GM21529 (cell line): ENCODE measurements around the gene TEN1.
"Not testable (repeated sequence)": the region's sequence is repeated elsewhere in the genome, so short reads cannot be mapped to it uniquely, and the experiment has no call there.

Experiments used
- ATAC-seq: cut with Tn5 transposase; IDR thresholded peaks from one replicate; pipeline ENCODE4 v1.9.1; 2021; ENCODE audit not compliant: unreplicated experiment

The TEN1 gene

GRCh38 chr17:76024353-76024752, 45.3 kb downstream of the TEN1 start:
- no peak for ATAC-seq

- no peak for ATAC-seq
Measured at GRCh38 chr17:76025294-76025693, 46.3 kb downstream of the TEN1 start.

- no peak for ATAC-seq
Measured at GRCh38 chr17:76026714-76027158, 47.7 kb downstream of the TEN1 start.

GRCh38 chr17:76027159-76027839, 48.3 kb downstream of the TEN1 start, which contains the start of gene EVPL:
TSS of gene EVPL (minus strand) at chr17:76027306. CDS start at chr17:76027198, 108 bp downstream.
- no peak for ATAC-seq

GRCh38 chr17:76032073-76032779, 53.2 kb downstream of the TEN1 start:
- no peak for ATAC-seq

- no peak for ATAC-seq
Measured at GRCh38 chr17:76032780-76033108, 53.7 kb downstream of the TEN1 start.

- no peak for ATAC-seq
Measured at GRCh38 chr17:76033139-76033538, 54.1 kb downstream of the TEN1 start.

- ATAC-seq: no peak
Measured at GRCh38 chr17:76034428-76035350, 55.6 kb downstream of the TEN1 start.

- ATAC-seq: no peak
Measured at GRCh38 chr17:76036497-76037261, 57.6 kb downstream of the TEN1 start.

GRCh38 chr17:76038050-76038449, 59.0 kb downstream of the TEN1 start:
- no peak for ATAC-seq

GRCh38 chr17:76039121-76039520, 60.1 kb downstream of the TEN1 start:
- no peak for ATAC-seq

GRCh38 chr17:76040376-76040775, 61.3 kb downstream of the TEN1 start:
- ATAC-seq: no peak

- ATAC-seq: not testable (repeated sequence)
Measured at GRCh38 chr17:76042868-76043267, 63.8 kb downstream of the TEN1 start.

- ATAC-seq: not testable (repeated sequence)
Measured at GRCh38 chr17:76044475-76045007, 65.5 kb downstream of the TEN1 start.

GRCh38 chr17:76046064-76046463, 67.0 kb downstream of the TEN1 start:
- no peak for ATAC-seq

GRCh38 chr17:76048025-76048605, 69.1 kb downstream of the TEN1 start:
- ATAC-seq: no peak

GRCh38 chr17:76048711-76049110, 69.7 kb downstream of the TEN1 start:
- no peak for ATAC-seq

GRCh38 chr17:76049239-76049638, 70.2 kb downstream of the TEN1 start:
- ATAC-seq: no peak

GRCh38 chr17:76049836-76050537, 70.9 kb downstream of the TEN1 start:
- no peak for ATAC-seq
